Measurements from ENCODE around the gene AAK1.

The AAK1 gene

GRCh38 chr2:69570474-69570873, 73.1 kb downstream of the AAK1 start:
- DNase-seq (ENCODE audit: extremely low read depth, low read depth) = no peak
- TF ChIP-seq CTCF (IDR thresholded peaks at IDR 0.05; ENCODE audit: low read depth, low read length) = no peak

GRCh38 chr2:69567909-69568300, 75.6 kb downstream of the AAK1 start:
- DNase-seq (ENCODE audit: extremely low read depth, low read depth) = no peak
- no peak for TF ChIP-seq CTCF (IDR thresholded peaks at IDR 0.05; ENCODE audit: low read depth, low read length)

GRCh38 chr2:69567157-69567908, 76.2 kb downstream of the AAK1 start:
- TF ChIP-seq CTCF (IDR thresholded peaks at IDR 0.05; ENCODE audit: low read depth, low read length) = no peak
- no peak for DNase-seq (ENCODE audit: extremely low read depth, low read depth)

DNA sequence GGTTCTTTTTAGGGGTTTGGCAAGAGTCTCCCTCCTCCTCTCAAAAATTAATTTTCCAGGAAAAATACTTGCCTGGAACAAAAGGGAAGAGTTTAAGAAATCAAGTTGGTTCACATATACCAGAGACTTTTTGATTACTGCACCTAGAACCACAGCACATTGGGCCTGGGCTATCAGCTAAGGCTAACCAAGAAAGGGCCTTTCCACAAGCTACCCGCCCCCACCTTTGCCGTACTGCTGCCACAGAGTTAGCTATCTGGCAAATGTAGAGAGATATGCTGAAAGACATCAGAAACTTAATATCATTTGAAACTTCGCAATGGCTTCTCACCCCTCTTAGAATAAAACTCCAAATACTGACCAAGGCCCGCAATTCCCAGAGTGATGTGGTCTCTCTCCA, 76.9 kb downstream of the AAK1 start:
- TF ChIP-seq CTCF (IDR thresholded peaks at IDR 0.05; ENCODE audit: low read depth, low read length) = no peak
- no peak for DNase-seq (ENCODE audit: extremely low read depth, low read depth)

- TF ChIP-seq CTCF (IDR thresholded peaks at IDR 0.05; ENCODE audit: low read depth, low read length) = peak; percentile 62
Observed at GRCh38 chr2:69565431-69565839, 78.1 kb downstream of the AAK1 start.

DNA sequence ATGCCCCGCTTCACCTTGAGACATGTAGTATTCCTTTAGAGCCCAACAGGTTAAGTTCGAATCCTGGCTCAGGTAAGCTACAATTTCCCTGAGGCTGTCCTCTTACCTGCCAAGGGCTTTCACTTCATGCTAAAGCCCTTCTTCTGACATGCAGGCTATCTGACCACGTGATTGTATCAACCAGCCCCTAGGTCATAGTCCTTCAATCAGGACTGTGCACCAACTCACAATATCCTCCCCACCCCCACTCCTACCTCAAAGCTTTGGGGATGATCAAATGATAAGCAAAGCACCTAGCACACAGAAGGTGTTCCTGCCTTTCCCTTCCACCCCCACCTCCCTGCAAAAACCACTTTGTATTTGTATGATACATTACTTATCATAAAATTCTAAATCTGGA, 78.9 kb downstream of the AAK1 start:
- TF ChIP-seq CTCF (IDR thresholded peaks at IDR 0.05; ENCODE audit: low read depth, low read length) = no peak
- no peak for DNase-seq (ENCODE audit: extremely low read depth, low read depth)

More at GRCh38 chr2:69565431-69565839, 78.1 kb downstream of the AAK1 start:
- no peak for DNase-seq (ENCODE audit: extremely low read depth, low read depth)

GRCh38 chr2:69563021-69563420, 80.5 kb downstream of the AAK1 start:
- TF ChIP-seq CTCF (IDR thresholded peaks at IDR 0.05; ENCODE audit: low read depth, low read length) = no peak
- DNase-seq (ENCODE audit: extremely low read depth, low read depth) = no peak
